Loucy (cell line): ENCODE measurements around the gene TMPRSS7.

Experiments used
- CTCF ChIP-seq: fragments of 200-600 bp; sonication (generic); conservative IDR thresholded peaks from 2 replicates; pipeline ENCODE4 v1.5.1; 2014; ENCODE audit warnings: mild to moderate bottlenecking, antibody characterized with exemption, low read length
- EZH2phosphoT487 ChIP-seq: fragments of 200-600 bp; IDR thresholded peaks from 2 replicates; pipeline ENCODE4 v1.6.1; 2018; ENCODE audit warnings: antibody characterized with exemption, mild to moderate bottlenecking, moderate library complexity, borderline replicate concordance

GRCh38 chr3:112020674-112021085, 13.9 kb upstream of the TMPRSS7 start:
- TF ChIP-seq CTCF (no peak), EZH2phosphoT487 (no peak)
